AG04449 (cell line): ENCODE measurements around the gene ZNF664.

Experiments
- CTCF ChIA-PET: fragments of 350-600 bp; formaldehyde crosslinking; extraction: SDS; loops from one replicate; lab custom pipeline; 2021; ENCODE audit warnings: antibody characterized with exemption; lab: Yijun Ruan, JAX
- POLR2A ChIA-PET: fragments of 400-600, 350-600 bp; formaldehyde crosslinking; extraction: SDS; loops from one replicate; lab custom pipeline; 2020; ENCODE audit warnings: antibody characterized with exemption, inconsistent platforms; lab: Yijun Ruan, JAX
- DNase-seq: peaks from one replicate; pipeline ENCODE4 v3.0.0-alpha.2; 2010; ENCODE audit warnings: low read depth, low spot score
- H3K4me3 ChIP-seq: 2 replicates; pipeline ENCODE4 v1.5.1; 2011; ENCODE audit warnings: low read depth, mild to moderate bottlenecking, control low read depth, low read length
- TF ChIP-seq, protein P1 (sequence below): IDR thresholded peaks from one replicate; pipeline ENCODE4 v1.5.1; 2011; ENCODE audit warnings: mild to moderate bottlenecking, moderate library complexity, low read length, control low read depth, inconsistent platforms; ENCODE audit not compliant: insufficient read depth; ENCODE audit errors: missing control alignments

ZNF664 gene

DNA sequence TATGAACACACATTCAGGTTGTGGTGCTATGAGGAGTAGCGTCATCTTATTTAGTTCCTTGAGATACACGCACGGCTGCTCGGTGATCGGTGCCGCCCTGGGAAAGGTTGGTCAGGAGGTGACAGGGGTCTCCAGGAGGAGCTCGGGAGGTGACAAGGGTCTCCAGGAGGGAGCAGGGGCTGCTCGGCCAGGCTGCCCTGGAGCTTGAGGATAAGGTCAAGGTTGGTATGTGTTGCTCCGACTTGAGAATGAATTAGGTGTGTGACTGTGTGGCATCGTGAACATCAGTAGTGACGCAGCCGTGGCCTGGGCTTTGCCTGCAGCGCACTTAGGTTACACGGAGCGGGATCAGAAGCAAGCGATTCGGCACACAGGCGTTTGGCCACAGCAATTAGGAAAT, 36.5 kb upstream of the ZNF664 start:
- no peak for DNase-seq
- POLR2A ChIA-PET, result no interaction called here
- H3K4me3 ChIP-seq, result no peak overlapping the region
- CTCF ChIA-PET, result interaction anchor here (1.2 kb wide), 1 partner anchor 31 kb away, joined by 4 read pairs; no protein-coding TSS in a partner anchor
- TF ChIP-seq, protein P1, sequence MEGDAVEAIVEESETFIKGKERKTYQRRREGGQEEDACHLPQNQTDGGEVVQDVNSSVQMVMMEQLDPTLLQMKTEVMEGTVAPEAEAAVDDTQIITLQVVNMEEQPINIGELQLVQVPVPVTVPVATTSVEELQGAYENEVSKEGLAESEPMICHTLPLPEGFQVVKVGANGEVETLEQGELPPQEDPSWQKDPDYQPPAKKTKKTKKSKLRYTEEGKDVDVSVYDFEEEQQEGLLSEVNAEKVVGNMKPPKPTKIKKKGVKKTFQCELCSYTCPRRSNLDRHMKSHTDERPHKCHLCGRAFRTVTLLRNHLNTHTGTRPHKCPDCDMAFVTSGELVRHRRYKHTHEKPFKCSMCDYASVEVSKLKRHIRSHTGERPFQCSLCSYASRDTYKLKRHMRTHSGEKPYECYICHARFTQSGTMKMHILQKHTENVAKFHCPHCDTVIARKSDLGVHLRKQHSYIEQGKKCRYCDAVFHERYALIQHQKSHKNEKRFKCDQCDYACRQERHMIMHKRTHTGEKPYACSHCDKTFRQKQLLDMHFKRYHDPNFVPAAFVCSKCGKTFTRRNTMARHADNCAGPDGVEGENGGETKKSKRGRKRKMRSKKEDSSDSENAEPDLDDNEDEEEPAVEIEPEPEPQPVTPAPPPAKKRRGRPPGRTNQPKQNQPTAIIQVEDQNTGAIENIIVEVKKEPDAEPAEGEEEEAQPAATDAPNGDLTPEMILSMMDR, result no peak

DNA sequence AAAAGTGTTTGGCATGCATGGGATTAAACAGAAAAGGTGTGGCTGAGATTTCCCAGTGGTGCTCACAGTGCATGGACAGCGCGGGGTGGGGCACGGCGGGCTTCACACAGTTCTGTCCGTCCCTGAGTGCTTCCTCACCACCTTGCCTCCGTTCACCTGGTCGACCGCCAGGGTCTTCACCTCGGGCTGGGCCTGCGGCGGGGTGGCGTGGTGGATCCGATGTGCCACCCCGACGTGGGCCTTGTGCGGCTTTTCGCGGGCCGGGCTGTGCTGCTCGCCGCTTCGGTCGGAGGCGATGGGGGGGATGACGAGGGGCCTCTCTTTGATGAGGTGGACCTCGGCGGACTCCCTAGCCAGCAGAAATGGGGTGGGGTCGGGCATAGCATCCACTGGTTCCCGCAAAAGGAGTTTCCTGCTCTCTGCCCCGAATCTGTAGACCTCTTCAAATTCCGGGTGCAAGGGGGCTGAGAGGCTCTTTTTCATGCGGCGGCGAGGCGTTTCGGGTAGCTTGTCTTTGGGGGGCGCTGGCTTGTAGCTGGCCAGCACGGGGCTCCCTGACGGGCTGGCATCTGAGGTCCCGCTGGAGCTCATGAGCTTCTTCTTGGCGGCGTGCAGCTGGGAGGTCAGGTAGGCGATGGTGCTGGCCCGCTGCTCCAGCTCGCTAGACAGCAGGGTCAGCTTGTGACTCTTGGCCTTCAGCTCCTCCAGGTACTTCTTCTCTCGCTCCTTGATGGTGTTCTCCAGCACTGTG, 35.9 kb upstream of the ZNF664 start:
- no peak overlapping the region for H3K4me3 ChIP-seq
- POLR2A ChIA-PET, result no interaction called here
- DNase-seq, result no peak
- TF ChIP-seq, protein P1, result no peak
- CTCF ChIA-PET, result interaction anchor here (1.2 to 3.2 kb wide), 2 partner anchors 9 to 32 kb away, joined by 4 to 11 read pairs; no protein-coding TSS in a partner anchor

DNA sequence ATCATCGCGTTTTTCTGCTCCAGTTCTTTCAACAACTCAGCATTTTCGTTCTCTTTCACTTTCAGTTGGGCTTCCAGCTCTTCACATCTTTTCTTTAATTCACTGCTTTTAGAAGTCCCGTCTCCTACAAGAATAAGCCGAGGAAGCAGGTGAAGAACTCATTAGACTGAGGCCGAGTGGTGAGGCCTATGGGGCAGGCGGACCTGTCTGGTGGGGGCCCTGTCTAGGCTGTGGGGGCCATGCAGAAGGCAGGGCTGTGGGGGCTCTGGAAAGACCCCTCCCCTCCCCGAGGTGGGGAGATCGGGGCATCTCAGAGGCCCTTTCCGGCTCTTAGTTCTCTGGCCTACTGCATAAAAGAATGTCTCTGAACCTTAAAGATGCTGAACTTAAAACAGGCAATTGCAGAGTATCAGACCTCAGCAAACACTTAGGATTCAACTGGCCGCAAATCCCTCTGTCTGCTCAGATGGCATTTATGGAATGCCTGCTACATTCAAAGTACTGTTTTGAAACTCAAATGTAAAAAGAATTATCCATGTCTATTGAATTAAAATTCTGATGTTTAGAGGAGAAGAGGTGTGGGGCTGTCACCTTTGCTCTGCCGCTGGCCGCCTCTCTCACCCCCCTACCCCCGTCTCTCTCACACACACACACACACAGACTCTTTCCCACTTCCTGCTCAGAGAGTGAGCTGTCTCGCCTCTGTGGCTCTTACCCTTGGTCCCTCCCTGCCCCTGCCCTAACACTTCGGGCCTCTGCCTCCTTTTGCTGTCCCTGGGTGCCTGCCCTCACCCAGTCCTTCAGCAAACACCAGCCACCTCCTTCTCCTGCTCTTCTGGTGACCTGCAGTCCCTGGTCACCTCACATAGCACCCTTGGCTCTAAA, 35.1 kb upstream of the ZNF664 start:
- DNase-seq, result no peak
- POLR2A ChIA-PET, result no interaction called here
- TF ChIP-seq, protein P1, result no peak
- H3K4me3 ChIP-seq, result no peak overlapping the region
- CTCF ChIA-PET, result interaction anchor here (0.7 to 3.2 kb wide), 6 partner anchors 10 to 833 kb away, joined by 3 to 11 read pairs (median 4); no protein-coding TSS in a partner anchor

DNA sequence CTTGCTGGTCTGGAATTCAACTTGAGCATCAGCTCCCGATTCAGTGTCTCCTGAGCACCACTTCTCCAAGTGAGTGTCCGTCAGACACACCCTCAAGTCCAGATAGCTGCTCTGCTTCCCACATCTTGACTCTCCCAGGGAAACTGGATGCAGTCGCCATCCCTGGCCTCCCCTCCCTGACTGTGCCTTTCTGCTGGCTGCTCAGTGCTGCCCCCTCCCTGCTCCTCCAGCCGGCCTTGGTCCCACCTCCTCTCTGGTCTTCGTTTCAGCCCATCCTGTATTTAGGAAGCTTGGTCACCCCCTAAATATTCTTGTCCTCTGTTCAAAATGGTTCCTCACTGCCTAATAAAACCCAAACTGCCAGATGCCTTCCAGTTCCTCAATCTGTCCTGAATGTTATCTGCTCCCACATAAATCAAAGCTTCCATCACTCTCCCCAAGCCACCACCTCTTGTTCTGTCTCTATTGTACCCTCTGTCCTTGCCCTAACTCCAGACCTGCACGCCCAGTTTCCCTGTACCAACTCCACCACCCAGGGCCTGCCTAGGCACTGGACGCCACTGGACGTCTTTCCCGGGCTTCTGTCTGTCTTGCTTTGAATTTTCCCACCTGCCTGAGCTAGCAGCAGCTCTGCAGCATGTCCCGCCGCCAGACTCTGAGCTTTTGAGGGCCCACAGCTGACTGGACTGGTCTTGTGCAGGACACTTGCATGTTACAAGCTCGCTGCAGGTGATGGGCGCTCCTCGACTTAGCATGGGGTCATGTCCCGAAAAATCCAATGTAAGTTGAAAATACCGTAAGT, 34.1 kb upstream of the ZNF664 start:
- CTCF ChIA-PET, result interaction anchor here (0.6 to 3.2 kb wide), 13 partner anchors 9 to 832 kb away, joined by 3 to 11 read pairs (median 3); no protein-coding TSS in a partner anchor
- DNase-seq, result no peak
- POLR2A ChIA-PET, result no interaction called here
- no peak overlapping the region for H3K4me3 ChIP-seq
- TF ChIP-seq, protein P1, result peak; percentile 58

DNA sequence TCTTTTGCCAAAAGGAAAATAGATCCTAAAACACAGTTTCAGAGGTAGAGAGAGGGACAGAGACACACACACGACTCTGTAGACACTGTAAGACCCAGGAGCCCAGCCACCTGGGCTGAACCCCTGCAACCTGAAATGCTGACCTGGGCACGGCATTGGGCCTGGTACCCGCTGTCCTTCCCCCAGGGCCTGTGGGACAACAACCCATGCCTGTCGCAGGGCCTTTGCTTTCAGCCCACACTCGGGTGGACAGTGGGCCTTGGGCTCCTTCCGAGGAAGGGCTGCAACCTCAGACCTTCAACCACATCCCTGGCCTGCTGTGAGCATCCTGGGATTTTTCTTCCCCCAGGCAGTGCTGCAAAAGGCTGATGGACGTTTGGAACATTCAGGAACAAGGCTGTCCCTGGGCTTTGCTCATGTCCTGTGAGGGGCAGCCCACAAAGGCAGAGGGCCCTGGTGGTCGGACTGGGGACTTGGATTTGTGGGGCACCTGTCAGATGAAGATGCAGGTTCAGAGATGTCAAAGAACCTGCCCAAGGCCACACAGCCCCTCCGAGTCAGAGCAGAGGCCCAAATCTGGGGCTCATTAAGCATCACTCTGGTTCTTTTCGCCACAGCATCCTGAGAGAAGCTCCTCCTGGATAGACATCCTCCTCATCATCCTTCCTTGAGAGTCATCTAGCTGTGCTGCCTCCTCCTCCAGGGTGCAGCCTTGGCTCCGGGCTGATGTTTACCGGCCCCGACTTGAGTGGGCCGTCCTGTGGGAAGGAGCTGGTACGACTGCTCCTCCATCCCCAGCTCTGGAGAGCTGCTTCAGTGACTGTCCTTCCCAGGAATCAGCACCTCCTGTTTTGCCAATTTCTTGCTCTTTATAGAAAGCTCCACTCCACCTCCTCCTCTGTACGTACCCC, 33.0 kb upstream of the ZNF664 start:
- TF ChIP-seq, protein P1, result no peak
- CTCF ChIA-PET, result interaction anchor here (0.6 to 3.5 kb wide), 7 partner anchors 9 to 43 kb away, joined by 3 to 22 read pairs (median 5); no protein-coding TSS in a partner anchor
- no peak overlapping the region for H3K4me3 ChIP-seq
- no peak for DNase-seq
- POLR2A ChIA-PET, result no interaction called here
